GM12891 (cell line): ENCODE results near the gene NR5A1.

Experiments
- POLR2A ChIP-seq: IDR thresholded peaks from 2 replicates; pipeline ENCODE4 v1.6.1; 2011; ENCODE audit warnings: low read depth, low read length, control low read depth
- POLR2AphosphoS5 ChIP-seq: IDR thresholded peaks from 2 replicates; pipeline ENCODE4 v1.6.1; 2011; ENCODE audit warnings: low read depth, low read length, control low read depth
- POU2F2 ChIP-seq: IDR thresholded peaks from 2 replicates; pipeline ENCODE4 v1.6.1; 2011; ENCODE audit warnings: low read depth, mild to moderate bottlenecking, control low read depth, low read length, moderate library complexity
- TAF1 ChIP-seq: IDR thresholded peaks from 2 replicates; pipeline ENCODE4 v1.6.1; 2011; ENCODE audit warnings: low read depth, low read length, control low read depth

- TF ChIP-seq POLR2AphosphoS5 (no peak), TAF1 (no peak), POU2F2 (no peak), POLR2A (no peak)
Observed at GRCh38 chr9:124437086-124437485, 70.1 kb downstream of the NR5A1 start.
